Measurements from ENCODE around the gene OR52J3.
"Not testable (repeated sequence)": the region's sequence is repeated elsewhere in the genome, so short reads cannot be mapped to it uniquely, and the experiment has no call there.

Gene OR52J3

DNA sequence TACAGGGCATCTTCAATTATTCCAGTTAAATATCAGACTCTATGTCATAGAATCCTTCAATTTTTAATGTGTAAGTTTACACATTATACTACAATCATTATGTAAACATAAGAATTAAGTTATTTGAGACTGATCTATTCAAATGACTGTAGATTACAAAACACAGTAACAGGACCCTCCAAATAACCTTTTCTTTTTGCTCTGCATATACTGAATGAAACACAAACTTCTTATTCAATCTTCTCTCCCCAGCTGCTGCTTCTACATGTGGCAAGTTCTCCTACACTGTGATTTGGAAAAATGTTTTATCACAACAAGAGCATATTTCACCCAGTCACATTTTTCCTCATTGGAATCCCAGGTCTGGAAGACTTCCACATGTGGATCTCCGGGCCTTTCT lies at the start of gene OR52J3:
Gene OR52J3 (plus strand): TSS at position 301 of the 400 bp plus-strand sequence. CDS start 0 bp downstream, at position 301.
- no peak for DNase-seq (ENCODE audit: low read depth in 2 of 2)

DNA sequence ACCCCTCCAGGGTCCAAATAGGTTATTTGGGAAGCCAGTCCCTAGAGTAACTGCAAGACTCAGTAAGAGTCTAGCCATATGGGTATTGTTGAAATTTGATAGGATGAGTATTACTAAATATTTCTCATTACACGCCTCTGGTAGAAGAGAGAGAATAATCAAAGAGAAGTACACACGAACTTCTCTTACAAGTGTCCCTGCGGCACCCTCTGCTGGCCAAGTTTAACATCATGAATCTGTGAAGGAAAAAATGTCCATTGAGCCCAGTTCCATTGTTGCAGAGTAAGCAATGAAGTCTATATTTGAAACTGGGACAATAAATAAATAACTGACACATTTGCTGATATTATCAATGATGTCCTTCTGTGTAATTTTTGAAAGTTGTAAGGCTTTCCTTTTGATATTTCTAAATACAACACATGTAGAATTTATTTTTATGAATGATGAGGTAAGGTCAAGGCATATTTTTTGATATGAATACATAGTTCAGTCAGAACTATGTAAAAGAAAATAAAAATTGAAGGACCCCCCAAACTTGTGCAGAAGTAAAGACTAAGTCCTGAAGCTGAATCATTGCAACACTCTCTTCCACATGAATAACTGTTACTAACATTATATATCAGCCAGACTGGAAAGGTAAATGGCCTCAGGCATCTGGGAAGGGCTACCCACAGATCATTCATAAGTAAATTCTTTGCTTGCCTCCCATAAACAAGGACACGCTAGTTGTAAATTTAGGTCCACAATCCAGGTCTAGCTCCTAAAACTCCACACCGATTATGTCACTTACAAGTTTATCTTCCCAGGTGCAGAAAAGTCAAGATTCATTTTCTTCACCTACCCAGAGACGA lies 41.7 kb upstream of the OR52J3 start:
- peak in 1 of 2 donors; percentile 4 for DNase-seq (ENCODE audit: low read depth in 2 of 2)

DNA sequence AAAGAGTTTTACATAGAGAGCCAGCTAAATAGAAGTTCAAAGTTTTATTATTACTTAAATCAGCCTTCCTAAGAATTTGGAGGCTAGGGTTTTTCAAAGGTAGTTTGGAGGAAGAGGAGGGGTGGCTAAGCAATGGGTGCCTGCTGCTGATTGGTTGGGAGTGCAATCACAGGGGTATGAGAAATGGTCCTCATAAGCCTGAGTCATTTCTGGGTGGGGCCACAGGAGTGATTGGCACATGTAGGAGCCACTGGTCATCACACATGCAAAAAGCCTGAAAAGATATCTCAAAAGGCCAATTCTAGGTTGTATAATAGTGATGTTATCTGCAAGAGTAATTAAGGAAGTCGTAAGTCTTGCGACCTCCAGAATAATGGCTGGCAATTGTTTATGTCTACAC lies 38.8 kb upstream of the OR52J3 start:
- DNase-seq (ENCODE audit: low read depth in 2 of 2) = no peak

DNA sequence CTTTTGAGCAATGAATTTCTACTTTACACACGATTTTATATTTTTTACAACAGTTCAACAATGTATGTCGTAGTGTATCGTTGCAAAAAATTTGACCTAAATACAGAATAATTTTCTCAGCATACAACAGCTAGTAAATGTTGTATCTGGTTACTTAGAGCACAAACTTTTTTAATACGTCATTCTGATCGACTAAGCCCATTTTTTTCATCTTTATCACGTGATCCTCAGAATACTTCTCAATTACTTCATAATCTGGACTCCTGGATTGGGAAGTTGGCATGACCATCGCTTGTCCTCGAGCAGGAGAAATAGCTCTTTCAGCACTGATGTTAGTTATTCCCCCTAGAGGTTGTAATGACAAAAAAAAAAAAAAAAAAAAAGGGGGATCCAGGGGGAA lies 35.1 kb upstream of the OR52J3 start:
- DNase-seq (ENCODE audit: low read depth in 2 of 2) = no peak

DNA sequence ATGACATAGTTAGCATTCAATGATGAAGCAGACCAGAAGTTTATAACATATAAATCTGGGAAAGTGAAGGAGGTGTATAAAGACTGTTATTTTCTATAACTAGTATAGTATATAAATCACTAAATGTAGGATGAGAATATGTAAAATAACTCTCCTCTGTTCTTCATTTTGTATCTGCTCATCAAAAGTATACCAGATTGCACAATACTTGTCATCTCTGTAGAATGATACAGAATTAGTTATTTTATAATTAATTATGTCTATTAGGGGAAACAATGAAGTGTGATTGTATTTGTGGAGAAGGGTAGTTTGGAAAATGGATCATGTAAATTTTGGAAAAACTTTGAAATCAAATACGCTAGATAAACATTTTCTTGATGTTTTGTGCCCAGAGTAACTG lies 33.3 kb upstream of the OR52J3 start:
- DNase-seq (ENCODE audit: low read depth in 2 of 2) = no peak

DNA sequence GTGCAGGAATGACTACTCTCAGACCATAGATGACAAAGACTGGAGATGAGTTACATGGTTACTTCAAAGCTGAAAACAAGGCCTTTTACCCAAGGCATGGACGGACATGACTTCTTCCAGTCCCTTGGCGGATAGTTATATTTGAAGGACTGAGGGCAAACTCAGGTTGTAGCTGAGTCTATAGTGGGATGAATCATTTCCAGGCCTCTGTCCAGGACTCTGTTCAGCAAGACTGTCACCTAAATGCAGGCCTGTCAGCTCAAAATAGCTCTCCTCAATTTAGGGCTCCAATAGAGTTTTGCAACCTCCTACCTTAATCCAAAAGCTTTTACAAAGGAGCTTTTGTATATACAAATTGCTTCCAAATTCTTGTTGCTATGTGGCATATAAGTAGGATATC lies 24.3 kb upstream of the OR52J3 start:
- DNase-seq (ENCODE audit: low read depth in 2 of 2) = no peak

DNA sequence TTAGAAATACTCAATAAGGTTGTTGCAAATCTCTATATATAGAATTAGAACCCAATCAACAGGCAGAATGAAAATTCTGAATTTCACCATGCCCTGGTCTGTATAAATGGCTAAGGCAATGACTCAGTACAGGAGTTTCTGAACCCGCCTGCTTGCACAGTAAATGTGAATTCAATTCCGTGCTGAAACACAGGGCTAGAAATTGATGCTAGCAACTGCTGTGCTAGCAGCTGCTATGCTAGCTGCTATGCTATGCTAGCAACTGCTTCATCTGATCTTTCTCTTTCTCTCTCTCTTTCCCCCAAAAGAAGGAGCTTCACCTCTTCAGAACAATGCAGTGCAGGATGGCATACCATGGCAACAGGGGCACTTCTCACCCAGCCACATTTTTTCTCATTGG lies 9.7 kb upstream of the OR52J3 start:
- DNase-seq (ENCODE audit: low read depth in 2 of 2) = no peak

DNA sequence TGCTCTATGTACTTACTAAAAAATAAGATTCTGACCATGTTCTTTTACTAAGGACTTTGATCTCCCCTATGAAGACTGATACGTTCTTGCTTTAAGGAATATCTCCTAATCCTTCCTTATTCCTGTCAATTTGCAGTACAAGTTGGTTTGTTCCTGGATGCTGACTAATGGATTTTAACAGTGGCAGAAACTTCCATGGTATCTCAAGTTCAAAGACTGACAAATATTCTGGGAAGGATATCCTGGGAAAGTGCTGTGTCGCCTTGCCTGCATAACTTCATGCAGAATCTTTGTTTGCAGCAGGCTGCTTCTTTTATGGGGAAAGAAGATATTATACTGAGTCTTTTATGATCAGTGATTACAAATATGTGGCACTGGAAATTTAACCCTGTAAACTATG lies 8.4 kb upstream of the OR52J3 start:
- no peak for DNase-seq (ENCODE audit: low read depth in 2 of 2)

DNA sequence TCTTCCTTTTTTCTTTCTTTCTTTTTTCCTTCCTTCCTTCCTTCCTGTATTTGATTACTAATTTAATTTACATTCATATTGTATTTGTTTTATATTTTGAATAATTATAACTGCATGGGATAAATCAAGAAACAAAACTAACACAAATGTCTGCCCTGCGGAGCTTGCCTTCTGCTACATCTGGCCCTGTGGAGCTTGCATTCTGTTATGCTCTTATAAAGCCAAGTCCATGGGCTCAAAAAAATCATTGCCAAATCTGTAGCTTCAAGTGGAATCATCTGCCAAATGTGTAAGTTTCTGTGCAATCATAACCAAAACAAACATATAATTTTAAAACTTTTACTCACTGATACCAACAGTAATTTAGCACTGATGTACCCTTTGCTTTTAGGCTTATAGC lies 8.0 kb upstream of the OR52J3 start:
- DNase-seq (ENCODE audit: low read depth in 2 of 2) = no peak

DNA sequence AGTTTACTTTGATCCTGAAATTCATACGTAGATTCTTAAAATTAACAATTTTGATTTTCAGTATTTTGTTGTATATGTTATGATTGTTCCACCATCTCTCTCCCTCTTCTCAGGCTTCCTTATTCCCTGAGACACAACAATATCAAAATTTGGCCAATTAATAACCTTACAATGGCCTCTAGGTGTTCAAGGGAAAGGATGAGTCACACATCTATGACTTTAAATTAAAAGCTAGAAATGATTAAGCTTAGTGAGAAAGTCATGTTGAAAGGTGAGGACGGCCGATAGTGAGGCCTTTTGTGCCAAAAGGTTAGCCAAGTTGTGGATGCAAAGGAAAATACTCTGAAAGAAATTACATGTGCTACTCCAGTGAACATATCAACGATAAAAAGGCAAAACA lies 5.5 kb upstream of the OR52J3 start:
- DNase-seq (ENCODE audit: low read depth in 2 of 2) = no peak

DNA sequence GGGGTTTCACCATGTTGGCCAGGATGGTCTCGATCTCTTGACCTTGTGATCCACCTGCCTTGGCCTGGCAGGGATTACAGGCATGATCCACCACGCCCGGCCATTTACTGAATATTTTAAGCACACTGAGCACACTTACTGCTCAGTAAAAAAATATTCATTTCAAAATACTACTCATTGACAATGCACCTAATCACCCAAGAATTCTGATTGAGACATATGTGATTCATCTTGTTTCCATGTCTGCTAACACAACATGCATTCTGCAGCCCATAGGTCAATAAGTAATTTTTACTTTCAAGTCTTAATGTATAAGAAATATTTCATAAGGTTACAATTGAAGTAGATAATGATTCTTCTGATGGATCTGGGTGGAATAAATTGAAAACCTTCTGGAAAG lies 4.2 kb upstream of the OR52J3 start:
- DNase-seq (ENCODE audit: low read depth in 2 of 2) = no peak

DNA sequence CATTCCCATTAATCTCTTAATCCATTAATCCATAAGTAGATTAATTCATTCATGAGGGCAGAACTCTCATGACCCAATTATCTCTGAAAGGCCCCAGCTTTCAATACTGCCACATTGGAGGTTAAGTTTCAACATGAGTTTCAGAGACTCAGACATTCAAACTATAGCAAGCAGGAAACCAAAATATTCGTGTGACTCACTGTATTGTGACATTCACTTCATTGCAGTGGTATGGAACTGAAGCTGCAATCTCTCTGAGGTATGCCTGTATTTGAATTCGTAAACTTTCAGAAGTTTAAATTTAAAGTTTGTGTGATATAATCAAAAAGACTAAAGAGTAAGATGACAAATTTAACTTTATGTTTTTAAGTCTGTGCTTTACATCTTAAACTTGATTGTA lies 2.9 kb upstream of the OR52J3 start:
- no peak for DNase-seq (ENCODE audit: low read depth in 2 of 2)

DNA sequence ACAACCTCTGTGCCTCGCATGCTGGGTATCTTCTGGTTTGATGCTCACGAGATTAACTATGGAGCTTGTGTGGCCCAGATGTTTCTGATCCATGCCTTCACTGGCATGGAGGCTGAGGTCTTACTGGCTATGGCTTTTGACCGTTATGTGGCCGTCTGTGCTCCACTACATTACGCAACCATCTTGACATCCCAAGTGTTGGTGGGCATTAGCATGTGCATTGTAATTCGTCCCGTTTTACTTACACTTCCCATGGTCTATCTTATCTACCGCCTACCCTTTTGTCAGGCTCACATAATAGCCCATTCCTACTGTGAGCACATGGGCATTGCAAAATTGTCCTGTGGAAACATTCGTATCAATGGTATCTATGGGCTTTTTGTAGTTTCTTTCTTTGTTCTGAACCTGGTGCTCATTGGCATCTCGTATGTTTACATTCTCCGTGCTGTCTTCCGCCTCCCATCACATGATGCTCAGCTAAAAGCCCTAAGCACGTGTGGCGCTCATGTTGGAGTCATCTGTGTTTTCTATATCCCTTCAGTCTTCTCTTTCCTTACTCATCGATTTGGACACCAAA lies 516 bp downstream of the OR52J3 start:
- DNase-seq (ENCODE audit: low read depth in 2 of 2) = no peak

DNA sequence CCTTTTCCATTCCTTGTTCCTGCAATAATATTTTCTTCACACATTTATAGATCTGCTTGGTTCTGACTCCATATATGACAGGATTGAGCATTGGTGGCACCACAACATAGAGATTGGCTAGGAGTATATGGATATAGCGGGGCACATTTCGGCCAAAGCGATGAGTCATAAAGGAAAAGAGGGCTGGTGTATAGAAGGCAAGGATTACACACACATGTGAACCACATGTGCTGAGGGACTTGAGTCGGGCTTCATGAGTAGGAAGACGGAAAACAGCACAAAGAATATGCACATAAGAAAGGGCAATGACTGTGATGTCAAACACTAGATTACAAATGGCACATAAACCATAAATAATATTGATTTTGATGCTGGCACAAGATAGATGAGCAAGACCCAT lies 12.4 kb downstream of the OR52J3 start:
- not testable (repeated sequence) for DNase-seq (ENCODE audit: low read depth in 2 of 2)

DNA sequence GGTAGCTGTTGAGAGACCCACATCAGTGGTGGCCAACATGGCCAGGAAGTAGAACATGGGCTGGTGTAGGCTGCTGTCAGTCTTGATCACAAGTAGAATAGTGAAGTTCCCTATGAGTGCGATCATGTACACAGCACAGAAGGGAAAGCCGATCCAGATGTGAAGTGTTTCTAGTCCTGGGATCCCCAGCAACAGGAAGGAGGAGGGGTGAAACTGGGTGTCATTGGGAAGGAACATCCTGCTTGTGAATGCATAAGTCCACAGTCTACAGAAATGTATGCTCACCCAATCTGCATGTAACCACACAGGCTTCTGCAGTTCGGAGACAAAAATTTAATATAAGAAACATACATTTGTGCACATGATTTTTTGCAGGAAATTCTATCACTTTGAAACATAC lies 13.1 kb downstream of the OR52J3 start, which contains the start of gene OR52E2:
Gene OR52E2 (minus strand): TSS at position 237 of the 400 bp plus-strand sequence. CDS start 0 bp downstream, at position 237.
- no peak for DNase-seq (ENCODE audit: low read depth in 2 of 2)

DNA sequence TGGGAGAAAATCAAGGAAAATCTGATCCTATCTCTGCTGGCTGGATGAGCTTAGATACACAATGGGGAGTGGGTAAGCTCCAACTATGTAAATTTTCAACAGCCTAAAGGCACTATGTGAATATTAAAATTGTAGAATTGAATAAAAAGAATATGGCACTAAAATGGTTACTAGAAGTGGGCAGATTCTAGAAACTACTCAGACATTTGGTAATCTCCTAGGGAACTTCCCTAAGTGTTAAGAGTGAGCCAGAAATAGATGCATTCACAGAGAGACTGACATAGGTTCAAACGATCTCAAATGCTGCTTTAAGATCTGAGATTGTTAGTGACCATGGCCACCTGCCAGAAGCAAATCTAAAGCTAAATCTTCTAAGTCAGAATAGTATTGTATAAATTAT lies 18.7 kb downstream of the OR52J3 start:
- no peak for DNase-seq (ENCODE audit: low read depth in 2 of 2)

DNA sequence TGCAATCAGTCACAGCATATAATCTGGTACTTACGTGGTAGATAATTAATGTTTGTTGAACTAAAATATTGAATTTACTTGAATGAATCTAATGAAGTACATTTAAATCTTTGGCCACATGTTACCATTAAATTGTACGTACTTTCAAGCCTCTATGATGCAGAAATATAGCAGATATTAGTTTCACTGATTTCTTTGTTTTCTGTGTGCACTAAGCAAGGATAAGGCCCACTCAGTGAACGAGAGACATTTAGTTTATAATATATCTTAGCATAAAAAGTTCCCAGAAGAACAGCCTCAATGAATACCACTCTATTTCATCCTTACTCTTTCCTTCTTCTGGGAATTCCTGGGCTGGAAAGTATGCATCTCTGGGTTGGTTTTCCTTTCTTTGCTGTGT lies 22.9 kb downstream of the OR52J3 start, which contains the start of gene OR52E1:
Gene OR52E1 (plus strand): TSS at position 301 of the 400 bp plus-strand sequence.
- DNase-seq (ENCODE audit: low read depth in 2 of 2) = no peak

DNA sequence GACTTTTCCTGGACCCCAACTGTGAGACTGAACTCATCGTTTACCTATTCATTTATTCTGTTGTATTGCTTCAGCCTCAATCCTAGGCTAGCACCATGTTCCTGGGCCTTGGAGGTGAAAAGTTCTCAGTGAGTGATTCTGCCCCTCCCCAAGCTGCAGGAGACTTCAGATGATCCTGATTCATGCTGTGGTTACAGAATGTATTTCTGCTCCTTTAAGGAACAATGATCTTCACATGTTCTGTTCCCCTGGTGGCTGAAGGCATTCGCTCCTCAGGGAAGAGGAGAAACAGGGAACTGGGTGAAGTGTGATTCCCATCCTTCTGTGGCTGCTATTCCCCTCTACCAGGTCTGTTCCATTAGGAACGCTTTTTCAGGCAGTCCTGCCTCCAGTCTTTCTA lies 25.5 kb downstream of the OR52J3 start:
- no peak for DNase-seq (ENCODE audit: low read depth in 2 of 2)

DNA sequence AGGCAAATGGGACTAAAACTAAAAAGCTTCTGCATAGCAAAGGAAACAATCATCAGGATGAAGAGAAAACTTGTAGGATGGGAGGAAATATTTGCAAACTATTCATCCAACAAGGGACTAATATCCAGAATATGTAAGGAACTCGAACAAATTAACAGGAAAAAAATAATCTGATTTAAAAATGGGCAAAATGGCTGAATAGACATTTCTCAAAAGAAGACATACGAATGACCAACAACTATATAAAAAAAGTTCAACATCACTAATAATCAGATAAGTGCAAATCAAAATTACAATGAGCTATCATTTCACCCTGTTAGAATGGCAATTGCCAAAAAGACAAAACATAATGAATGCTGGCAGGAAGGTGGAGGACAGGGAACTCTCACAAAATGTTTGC lies 35.1 kb downstream of the OR52J3 start:
- no peak for DNase-seq (ENCODE audit: low read depth in 2 of 2)

DNA sequence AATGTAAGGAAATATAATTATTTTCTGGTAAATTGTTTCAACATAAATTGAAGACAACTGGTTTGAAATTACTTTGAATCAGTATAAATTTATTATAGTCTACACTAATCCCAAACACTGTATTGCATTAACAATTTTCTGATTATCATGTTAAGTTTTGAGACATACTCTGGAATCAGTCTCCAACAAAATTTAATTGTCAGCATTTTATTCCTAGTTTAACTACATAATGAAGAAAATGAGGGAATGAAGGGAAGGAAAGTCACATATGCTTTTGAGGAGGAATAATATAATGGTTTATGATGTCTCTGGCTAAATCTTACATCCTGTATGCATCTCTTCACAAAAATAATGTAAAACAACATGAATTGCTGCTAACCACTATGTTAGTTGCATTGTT lies 37.3 kb downstream of the OR52J3 start:
- DNase-seq (ENCODE audit: low read depth in 2 of 2) = no peak

DNA sequence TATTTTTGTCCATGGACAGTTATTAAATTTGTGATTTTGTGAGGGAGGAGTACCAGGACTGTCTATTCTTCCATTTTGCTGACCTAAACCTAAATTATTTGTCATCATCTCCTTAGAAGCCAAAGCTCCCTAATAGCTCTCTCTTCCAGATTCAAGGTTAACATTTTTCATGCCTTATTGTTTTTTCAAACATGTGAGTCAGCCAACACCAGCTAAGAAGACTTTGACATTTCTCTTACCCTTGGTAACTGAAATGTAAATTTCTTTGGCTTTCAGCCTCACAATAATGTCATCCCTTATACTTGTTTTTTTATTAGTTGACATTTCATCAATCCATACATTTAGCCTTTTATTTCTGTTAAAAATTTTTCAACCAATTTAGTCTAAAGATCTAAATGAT lies 42.2 kb downstream of the OR52J3 start:
- DNase-seq (ENCODE audit: low read depth in 2 of 2) = no peak

DNA sequence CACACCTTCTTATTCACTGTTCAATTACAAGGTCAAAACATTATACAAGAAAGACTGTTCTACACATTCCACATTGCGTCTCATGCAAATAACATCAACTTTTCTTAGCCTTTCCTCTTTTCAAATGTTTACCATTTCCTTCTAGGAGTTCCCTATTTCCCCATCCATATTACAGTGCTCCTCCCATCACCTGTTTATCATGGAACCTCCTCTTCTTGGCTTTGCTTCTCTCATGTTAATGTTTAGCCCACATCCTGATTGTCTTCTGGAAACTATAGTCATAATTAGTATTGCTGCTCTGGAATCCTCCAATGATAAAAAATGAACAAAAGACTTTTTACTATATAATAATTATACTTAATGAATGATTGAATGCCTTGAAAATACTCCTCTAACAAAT lies 44.3 kb downstream of the OR52J3 start:
- no peak for DNase-seq (ENCODE audit: low read depth in 2 of 2)

DNA sequence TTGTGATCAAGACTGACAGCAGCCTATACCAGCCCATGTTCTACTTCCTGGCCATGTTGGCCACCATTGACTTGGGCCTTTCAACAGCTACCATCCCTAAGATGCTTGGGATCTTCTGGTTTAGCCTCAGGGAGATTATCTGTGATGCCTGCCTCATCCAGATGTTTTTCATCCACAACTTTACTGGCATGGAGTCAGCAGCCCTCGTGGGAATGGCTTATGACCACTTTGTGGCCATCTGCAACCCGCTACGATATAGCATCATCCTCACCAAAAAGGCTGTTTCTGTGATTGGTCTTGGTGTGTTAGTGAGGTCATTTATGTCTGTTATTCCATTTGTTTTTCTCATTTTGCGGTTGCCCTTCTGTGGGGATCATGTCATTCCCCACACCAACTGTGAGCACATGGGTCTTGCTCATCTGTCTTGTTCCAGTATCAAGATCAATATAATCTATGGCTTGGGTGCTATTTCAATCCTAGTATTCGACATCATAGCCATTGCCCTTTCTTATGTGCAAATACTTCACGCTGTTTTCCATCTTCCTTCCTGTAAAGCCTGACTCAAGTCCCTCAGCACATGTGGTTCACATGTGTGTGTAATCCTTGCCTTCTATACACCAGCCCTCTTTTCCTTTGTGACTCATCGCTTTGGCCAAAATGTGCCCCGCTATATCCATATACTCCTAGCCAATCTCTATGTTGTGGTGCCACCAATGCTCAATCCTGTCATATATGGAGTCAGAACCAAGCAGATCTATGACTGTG lies 46.7 kb downstream of the OR52J3 start:
- DNase-seq (ENCODE audit: low read depth in 2 of 2) = no peak
